Keratinocyte (primary cell): ENCODE results near the gene ZBED4. TPM values are rescaled to one million over a fixed set of nuclear protein-coding genes. Genes with fewer than 3 reads are reported as not detected.

Experiments
- DNase-seq: peaks from one replicate; pipeline ENCODE4 v3.0.0-alpha.2; 2011; ENCODE audit warnings: low read depth, missing footprints, low spot score
- FAIRE-seq: peaks from 2 replicates; lab custom pipeline; 2011; peaks lifted over from hg19 to GRCh38; lab: Jason Lieb, UNC
- H2AFZ ChIP-seq: 2 replicates; pipeline ENCODE4 v1.6.0; 2012; ENCODE audit warnings: low read length, control low read depth, inconsistent platforms; ENCODE audit not compliant: control insufficient read depth
- H3K27ac ChIP-seq: 2 replicates; pipeline ENCODE4 v1.5.1; 2011; ENCODE audit warnings: low read length; ENCODE audit not compliant: control insufficient read depth, insufficient read depth
- H3K27me3 ChIP-seq: 3 replicates; pipeline ENCODE4 v1.6.0; 2011; ENCODE audit warnings: low read length; ENCODE audit not compliant: control insufficient read depth, insufficient read depth; ENCODE audit errors: extremely low read depth
- H3K36me3 ChIP-seq, 2 experiments: 2 replicates in 1 of 2; 3 replicates in 1 of 2; pipeline ENCODE4 v1.5.1; 2011; ENCODE audit warnings: low read length in 2 of 2, mild to moderate bottlenecking in 1 of 2; ENCODE audit not compliant: control insufficient read depth in 2 of 2, insufficient read depth in 2 of 2; ENCODE audit errors: extremely low read depth in 1 of 2
- H3K4me1 ChIP-seq: 3 replicates; pipeline ENCODE4 v1.5.1; 2011; ENCODE audit warnings: low read length; ENCODE audit not compliant: control insufficient read depth, insufficient read depth; ENCODE audit errors: extremely low read depth
- H3K4me2 ChIP-seq: 3 replicates; pipeline ENCODE4 v1.6.0; 2011; ENCODE audit warnings: low read depth, low read length; ENCODE audit not compliant: control insufficient read depth, insufficient read depth; ENCODE audit errors: extremely low read depth
- H3K4me3 ChIP-seq, 3 experiments: fragments of 200-600 bp in 1 of 3; sonication (generic) in 1 of 3; 2 replicates in 2 of 3; 3 replicates in 1 of 3; pipeline ENCODE4 v1.5.1; 2011 to 2016; ENCODE audit warnings: low read length in 3 of 3, mild to moderate bottlenecking in 3 of 3, control low read depth in 2 of 3, inconsistent platforms in 1 of 3, low read depth in 1 of 3, mixed read lengths in 1 of 3, mixed run types in 1 of 3, moderate library complexity in 1 of 3; ENCODE audit not compliant: control insufficient read depth in 2 of 3, insufficient read depth in 2 of 3; ENCODE audit errors: extremely low read depth in 1 of 3
- H3K79me2 ChIP-seq: 2 replicates; pipeline ENCODE4 v1.6.0; 2012; ENCODE audit warnings: low read length; ENCODE audit not compliant: control insufficient read depth, insufficient read depth
- H3K9ac ChIP-seq: 3 replicates; pipeline ENCODE4 v1.6.0; 2011; ENCODE audit warnings: low read length; ENCODE audit not compliant: control insufficient read depth, insufficient read depth; ENCODE audit errors: extremely low read depth
- H3K9me1 ChIP-seq: 3 replicates; pipeline ENCODE4 v1.6.0; 2011; ENCODE audit warnings: low read length; ENCODE audit not compliant: control insufficient read depth, insufficient read depth; ENCODE audit errors: extremely low read depth
- H3K9me3 ChIP-seq: 2 replicates; pipeline ENCODE4 v1.5.1; 2012; ENCODE audit warnings: low read depth, low read length; ENCODE audit not compliant: control insufficient read depth
- H4K20me1 ChIP-seq: 3 replicates; pipeline ENCODE4 v1.6.0; 2011; ENCODE audit warnings: low read length; ENCODE audit not compliant: control insufficient read depth, insufficient read depth; ENCODE audit errors: extremely low read depth
- CTCF ChIP-seq, 3 experiments: IDR thresholded peaks in 1 of 3; conservative IDR thresholded peaks in 1 of 3; optimal IDR thresholded peaks in 1 of 3; 2 replicates in 2 of 3; 3 replicates in 1 of 3; pipeline versions ENCODE3 to v1.5.1; 2011; ENCODE audit warnings: low read length in 3 of 3, mild to moderate bottlenecking in 3 of 3, moderate library complexity in 2 of 3, control low read depth in 1 of 3, inconsistent platforms in 1 of 3; ENCODE audit not compliant: insufficient read depth in 2 of 3; ENCODE audit errors: extremely low read depth in 1 of 3
- EZH2 ChIP-seq: IDR thresholded peaks from one replicate; pipeline ENCODE4 v1.6.1; 2012; ENCODE audit warnings: inconsistent platforms, mild to moderate bottlenecking, low read length, moderate library complexity
- dilution Hi-C: fragments of 300-500 bp; cut with MboI; formaldehyde crosslinking; loops from one replicate; pipeline ENCODE4 v1.7.0; 2020; ENCODE audit warnings: low sequenced_read_pairs; ENCODE audit not compliant: extremely low pct_ligation_motif_present
- polyA plus RNA-seq, 5 experiments: library from polyadenylated mRNA; depleted of rRNA in 3 of 5; stranded (reverse) in 3 of 5; stranded (forward) in 1 of 5; unstranded in 1 of 5; fragments of >200 nt; gene quantifications; 1 replicate in 1 of 5; 2 replicates in 3 of 5; 3 replicates in 1 of 5; pipeline versions ENCODE4 v1.2.1 to v1.2.3, GENCODE V29; 2011 to 2012; ENCODE audit warnings: missing spikeins in 2 of 5, low read depth in 1 of 5, low replicate concordance in 1 of 5

Gene ZBED4
- polyA plus RNA-seq, 1 donor (not counting 4 experiments of a cell fraction or from before 2014, with no cell fraction given) = 7.1 TPM

GRCh38 chr22:49866646-49867045 is 13.0 kb downstream of the ZBED4 start:
- no peak overlapping the region for H3K27ac ChIP-seq
- H2AFZ ChIP-seq = no peak overlapping the region
- no peak overlapping the region for H3K9ac ChIP-seq
- H3K4me1 ChIP-seq = no peaks in the 10 kb centered on the region
- H3K36me3 ChIP-seq = peaks cover 4% of the 10 kb centered on the region in 2 experiments
- dilution Hi-C loops = no loop called here
- H3K79me2 ChIP-seq = peaks cover 95% of the 10 kb centered on the region
- H4K20me1 ChIP-seq = peaks cover 9% of the 10 kb centered on the region
- no peak overlapping the region for H3K4me2 ChIP-seq
- H3K9me1 ChIP-seq = no peaks in the 10 kb centered on the region
- FAIRE-seq (no peak), DNase-seq (no peak)
- no peak overlapping the region for H3K4me3 ChIP-seq
- peaks cover 7% of the 10 kb centered on the region for H3K9me3 ChIP-seq
- no peaks in the 10 kb centered on the region for H3K27me3 ChIP-seq
- TF ChIP-seq EZH2 (no peak), CTCF (optimal IDR thresholded peaks at IDR 0.05 in 1 of 3, IDR thresholded peaks at IDR 0.05 in 1 of 3, conservative IDR thresholded peaks at IDR 0.05 in 1 of 3; ENCODE audit: extremely low read depth in 1 of 3, insufficient read depth in 2 of 3, low read length in 3 of 3) (no peak)

GRCh38 chr22:49867303-49868265 is 13.9 kb downstream of the ZBED4 start:
- Histone ChIP-seq H3K4me3 (no peak overlapping the region), H4K20me1 (peaks cover 9% of the 10 kb centered on the region), H2AFZ (no peak overlapping the region), H3K36me3 (peaks cover 4% of the 10 kb centered on the region in 2 experiments), H3K9me1 (no peaks in the 10 kb centered on the region), H3K79me2 (peaks cover 96% of the 10 kb centered on the region), H3K9ac (no peak overlapping the region), H3K4me1 (no peaks in the 10 kb centered on the region), H3K27ac (no peak overlapping the region), H3K9me3 (peaks cover 7% of the 10 kb centered on the region), H3K4me2 (no peak overlapping the region), H3K27me3 (no peaks in the 10 kb centered on the region)
- DNase-seq (no peak), FAIRE-seq (no peak)
- no peak for TF ChIP-seq CTCF (optimal IDR thresholded peaks at IDR 0.05 in 1 of 3, IDR thresholded peaks at IDR 0.05 in 1 of 3, conservative IDR thresholded peaks at IDR 0.05 in 1 of 3; ENCODE audit: extremely low read depth in 1 of 3, insufficient read depth in 2 of 3, low read length in 3 of 3)
- no peak for TF ChIP-seq EZH2
- dilution Hi-C loops = no loop called here
